Epidermal melanocyte (primary cell): ENCODE results near the gene BRD3.

Experiments
- DNase-seq: peaks from one replicate; pipeline ENCODE4 v3.0.0; 2011; ENCODE audit warnings: low spot score; ENCODE audit not compliant: insufficient read length

BRD3 gene

GRCh38 chr9:134024828-134025605 is 42.8 kb downstream of the BRD3 start, which contains the start of gene BRD3OS:
Gene BRD3OS (plus strand): TSS chr9:134025481. CDS start chr9:134026748, 1,267 bp downstream.
- peak; percentile 92 for DNase-seq

- DNase-seq: no peak
These were observed 43.5 kb downstream of the BRD3 start for GRCh38 chr9:134024214-134024792.

GRCh38 chr9:134014946-134015345 is 52.9 kb downstream of the BRD3 start:
- DNase-seq: no peak

DNA sequence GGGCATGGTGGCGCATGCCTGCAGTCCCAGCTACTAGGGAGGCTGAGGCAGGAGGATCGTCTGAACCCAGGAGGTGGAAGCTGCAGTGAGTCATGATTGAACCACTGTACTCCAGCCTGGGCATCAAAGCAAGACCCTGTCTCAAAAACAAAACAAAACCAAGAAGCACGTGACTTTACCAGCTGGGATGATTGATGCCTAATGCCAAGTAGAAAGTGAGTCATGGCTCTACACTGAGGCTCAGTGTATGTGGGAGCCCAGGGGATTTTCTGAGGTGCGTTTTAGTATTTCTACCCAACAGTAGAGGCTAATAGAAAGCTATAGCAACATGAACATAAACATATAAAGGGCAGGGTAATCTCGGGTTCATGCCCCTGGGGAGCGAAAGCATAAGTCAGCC is 56.4 kb downstream of the BRD3 start:
- no peak for DNase-seq

DNA sequence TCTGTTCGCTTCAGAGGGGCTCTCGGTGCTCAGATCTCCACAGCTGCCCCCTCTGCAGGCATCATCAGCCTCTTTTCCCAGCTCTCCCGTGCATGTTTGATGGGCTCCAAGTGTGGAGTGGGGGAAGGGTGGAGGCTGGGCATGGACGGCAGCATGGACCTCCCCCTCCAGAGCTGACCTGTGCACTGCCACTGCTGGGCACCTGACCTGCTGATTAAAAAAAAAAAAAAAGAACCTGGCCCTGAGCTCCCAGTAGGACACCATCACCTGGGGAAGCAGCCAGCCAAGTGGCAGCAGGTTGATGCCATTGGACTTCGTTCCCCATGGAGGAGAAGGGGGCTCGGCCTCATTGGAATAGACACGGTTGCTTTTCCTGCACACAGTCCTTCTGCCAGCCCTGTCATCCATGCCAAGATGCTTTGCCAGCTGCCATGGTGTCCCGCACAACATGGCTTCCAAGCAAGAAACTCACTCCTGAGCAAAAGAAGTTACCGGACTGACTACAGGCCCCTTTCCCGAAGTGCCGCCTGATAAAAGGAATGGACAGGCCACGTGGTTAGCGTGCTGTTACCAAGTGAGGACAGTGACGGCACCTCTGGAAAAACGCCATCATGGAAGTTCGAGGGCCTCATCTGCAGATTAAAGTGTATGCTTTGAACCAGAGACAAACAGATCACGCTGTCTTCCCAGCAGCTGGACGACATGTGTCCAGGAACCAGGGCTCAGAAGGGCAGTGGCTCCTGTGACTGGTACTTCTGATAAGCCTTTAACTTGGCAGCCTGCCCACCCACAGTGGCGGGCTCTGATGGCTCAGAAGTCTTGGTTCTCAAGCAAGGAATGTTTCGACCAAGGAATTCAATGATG is 57.3 kb downstream of the BRD3 start:
- no peak for DNase-seq

GRCh38 chr9:134007571-134007970 is 60.3 kb downstream of the BRD3 start:
- DNase-seq: no peak

GRCh38 chr9:134007150-134007549 is 60.7 kb downstream of the BRD3 start:
- DNase-seq: no peak

DNA sequence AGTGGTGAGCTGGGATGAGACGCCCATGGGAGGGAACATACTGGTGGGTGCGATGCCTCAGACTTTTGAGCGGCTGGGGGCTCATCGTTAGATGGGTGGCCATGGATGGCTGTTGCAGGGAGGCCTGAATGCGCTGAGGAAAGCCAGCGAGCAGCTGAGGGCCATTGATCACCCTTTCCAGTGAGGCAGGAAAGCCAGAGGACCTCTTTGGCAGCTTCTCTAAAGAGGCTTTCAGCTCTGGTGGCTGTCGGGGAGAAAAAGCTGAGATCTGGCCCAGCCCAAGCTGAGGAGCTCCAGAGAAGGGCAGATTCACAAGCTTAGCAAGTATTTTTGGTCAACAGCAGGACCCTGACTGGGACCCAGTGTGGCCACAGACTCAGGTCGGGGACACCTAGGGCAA is 62.4 kb downstream of the BRD3 start:
- DNase-seq: no peak

DNA sequence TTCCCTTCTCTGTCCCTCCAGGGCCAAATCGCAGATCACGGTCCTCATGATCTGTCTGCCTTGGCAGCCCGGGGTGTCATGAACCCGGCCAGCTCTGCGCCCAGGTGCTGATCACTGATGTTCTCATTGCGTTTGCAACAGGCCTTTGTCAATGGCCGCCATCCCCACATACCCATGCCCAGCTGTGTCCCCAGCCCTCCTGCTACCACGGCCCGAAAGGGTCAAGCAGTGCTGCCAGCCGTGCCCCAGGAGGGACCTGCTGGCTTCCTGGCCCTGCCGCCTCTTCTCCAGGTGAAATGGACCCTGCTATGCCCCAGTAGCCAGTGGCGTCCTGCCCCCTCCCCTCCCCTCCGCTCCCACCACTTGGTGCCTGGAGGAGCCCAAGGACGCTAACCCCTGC is 62.9 kb downstream of the BRD3 start:
- no peak for DNase-seq

- no peak for DNase-seq
These were observed 63.5 kb downstream of the BRD3 start for GRCh38 chr9:134004131-134004873.

DNA sequence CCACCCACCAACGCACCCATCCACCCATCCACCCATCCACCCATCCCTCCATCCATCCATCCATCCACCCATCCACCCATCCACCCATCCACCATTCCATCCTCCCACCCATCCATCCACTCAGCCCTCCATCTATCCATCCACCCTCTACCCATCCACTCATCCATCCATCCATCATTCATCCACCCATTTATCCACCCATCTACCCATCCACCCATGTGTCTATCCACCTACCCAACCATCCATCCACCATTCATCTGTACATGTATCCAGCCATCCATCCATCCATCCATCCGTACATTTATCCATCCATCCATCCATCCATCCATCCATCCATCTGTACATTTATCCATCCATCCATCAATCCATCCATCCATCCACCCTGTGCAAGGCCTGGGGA is 64.6 kb downstream of the BRD3 start:
- no peak for DNase-seq

- no peak for DNase-seq
These were observed 65.0 kb downstream of the BRD3 start for GRCh38 chr9:134002796-134003195.

DNA sequence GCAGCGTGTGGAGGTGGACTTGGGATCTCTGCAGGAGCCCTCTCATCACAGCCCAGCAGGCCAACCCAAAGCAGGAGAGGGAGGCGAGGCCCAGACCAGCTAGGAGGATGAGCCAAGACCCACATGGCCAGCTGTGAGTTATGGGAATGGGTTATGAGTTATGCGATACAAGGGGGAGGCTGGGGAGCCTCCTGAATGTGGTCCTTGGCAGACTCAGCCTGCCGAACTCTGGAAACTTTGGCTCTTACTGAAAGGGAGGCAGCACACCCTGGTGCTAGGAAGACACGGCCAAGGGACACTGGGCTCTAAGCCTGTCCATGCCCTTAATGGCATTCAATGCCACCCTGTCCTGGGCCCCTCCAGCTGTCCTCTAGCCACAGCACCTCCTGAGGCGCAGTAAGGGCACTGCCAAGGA is 68.0 kb downstream of the BRD3 start:
- DNase-seq: no peak

- no peak for DNase-seq
These were observed 68.8 kb downstream of the BRD3 start for GRCh38 chr9:133998915-133999595.

DNA sequence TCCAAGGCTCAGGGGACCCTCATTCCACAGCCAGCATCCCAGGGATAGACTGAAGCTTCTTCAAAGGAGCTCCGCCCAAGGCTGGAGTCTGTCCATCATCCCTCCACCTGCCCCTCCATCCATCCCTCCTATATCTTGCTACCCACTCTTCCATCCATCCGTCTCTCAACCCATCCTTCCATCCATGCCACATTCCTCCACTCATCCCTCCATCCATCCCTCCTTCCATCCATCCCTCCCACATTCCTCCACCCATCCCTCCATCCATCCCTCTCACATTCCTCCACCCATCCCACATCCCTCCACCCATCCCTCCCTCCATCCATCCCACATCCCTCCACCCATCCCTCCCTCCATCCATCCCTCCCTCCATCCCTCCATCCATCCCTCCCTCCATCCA is 70.2 kb downstream of the BRD3 start:
- DNase-seq: no peak

DNA sequence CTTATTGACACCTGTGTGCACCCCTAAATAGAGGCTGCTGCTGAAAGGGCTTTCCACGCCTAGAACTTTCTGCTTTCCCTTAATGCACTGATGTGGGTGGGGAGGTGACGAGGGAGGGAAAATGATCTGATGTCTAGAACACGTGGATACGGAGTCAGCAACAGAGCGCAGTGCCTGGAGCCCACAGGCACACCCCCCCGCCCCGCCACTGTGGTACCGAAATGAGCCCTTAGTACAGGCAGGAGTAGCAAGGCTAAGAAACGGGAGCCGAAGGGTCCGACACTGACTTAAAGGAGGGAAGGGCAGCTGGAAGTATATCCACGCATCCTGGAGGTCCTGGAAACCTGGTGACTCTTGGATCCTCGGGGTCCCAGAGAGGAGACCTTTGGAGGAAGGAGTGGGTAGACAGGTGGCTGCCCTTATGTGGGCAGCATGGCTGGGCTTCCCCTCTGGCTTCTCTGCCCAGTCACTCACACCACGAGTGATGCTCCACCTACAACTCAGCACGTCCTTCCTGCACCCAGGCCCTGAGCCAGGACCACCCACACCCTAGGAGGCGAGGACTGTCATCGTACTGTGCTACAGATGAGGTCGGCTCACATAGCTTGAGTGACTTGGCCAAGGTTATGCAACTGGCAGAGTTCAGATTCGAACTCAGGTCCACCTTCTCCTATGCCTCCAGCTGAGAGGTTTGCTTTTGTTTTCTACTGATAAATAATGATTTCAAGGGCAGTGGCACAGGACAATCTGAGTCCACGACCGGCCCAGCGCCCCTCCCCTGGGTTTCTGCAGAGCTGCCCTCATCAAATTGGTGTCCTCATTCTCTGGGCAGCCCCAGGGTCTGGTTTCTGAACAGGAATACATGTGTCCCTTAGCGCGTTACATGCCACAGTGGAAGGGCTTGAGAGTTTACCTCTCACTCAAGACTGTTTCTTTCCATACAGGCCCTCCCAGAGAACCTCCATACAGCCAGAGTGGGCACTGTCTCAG is 71.0 kb downstream of the BRD3 start:
- no peak for DNase-seq

GRCh38 chr9:133995012-133995896 is 72.6 kb downstream of the BRD3 start:
- DNase-seq: no peak

DNA sequence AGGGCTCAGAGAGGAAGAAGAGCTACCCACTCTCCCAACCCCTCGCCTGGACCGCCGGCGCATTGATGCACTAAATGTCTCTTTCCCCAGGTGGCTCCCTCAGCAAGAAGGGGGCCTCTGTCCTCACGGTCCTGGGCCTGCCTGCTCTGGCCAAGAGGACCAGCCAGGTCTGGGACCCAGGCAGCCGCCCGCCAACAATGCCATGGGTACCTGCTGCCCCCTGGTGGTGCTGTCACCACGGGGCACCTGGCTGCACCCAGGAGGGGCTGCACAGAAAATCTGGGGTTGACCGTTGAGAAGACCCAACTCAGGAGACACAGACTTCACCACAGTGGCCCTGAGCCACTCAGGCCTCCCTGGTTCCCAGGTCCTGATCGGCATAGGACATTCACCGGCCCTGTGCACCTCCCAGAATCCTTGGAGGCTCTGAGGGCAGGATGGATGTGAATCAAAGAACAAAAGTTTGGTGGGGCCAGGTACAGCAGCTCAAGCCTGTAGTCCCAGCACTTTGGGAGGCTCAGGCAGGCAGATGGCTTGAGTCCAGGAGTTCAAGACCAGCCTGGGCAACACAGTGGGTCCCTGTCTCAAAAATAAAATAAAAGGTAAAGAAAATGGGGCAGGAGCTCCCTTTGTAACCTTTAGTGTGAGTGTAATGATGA is 73.3 kb downstream of the BRD3 start:
- DNase-seq: peak; percentile 86
